GM18519 (cell line): Measurements from ENCODE around the gene PTPN6.

Experiments used
- ATAC-seq: cut with Tn5 transposase; IDR thresholded peaks from one replicate; pipeline ENCODE4 v1.9.1; 2021; ENCODE audit warnings: mild to moderate bottlenecking, moderate library complexity; ENCODE audit not compliant: unreplicated experiment, low FRiP score

The PTPN6 gene

GRCh38 chr12:6996040-6996441 is 44.9 kb downstream of the PTPN6 start:
- ATAC-seq, result no peak

GRCh38 chr12:6998715-6999451 is 47.7 kb downstream of the PTPN6 start:
- no peak for ATAC-seq

- no peak for ATAC-seq
Observed at GRCh38 chr12:7001921-7002591, 50.9 kb downstream of the PTPN6 start.

GRCh38 chr12:7004287-7004803 is 53.2 kb downstream of the PTPN6 start:
- no peak for ATAC-seq

GRCh38 chr12:7004840-7005239 is 53.7 kb downstream of the PTPN6 start:
- no peak for ATAC-seq

GRCh38 chr12:7005311-7005710 is 54.2 kb downstream of the PTPN6 start:
- no peak for ATAC-seq

- ATAC-seq, result no peak
Observed at GRCh38 chr12:7006639-7007038, 55.5 kb downstream of the PTPN6 start.

- no peak for ATAC-seq
Observed at GRCh38 chr12:7008864-7009263, 57.7 kb downstream of the PTPN6 start.

- no peak for ATAC-seq
Observed at GRCh38 chr12:7009512-7009911, 58.4 kb downstream of the PTPN6 start.
